Testis (tissue), 2 donors: Measurements from ENCODE around the gene SH2D3C.

Experiments
- POLR2A ChIP-seq: fragments of 450-650 bp; IDR thresholded peaks from one replicate; pipeline ENCODE4 v1.6.1; 2017; ENCODE audit warnings: antibody characterized with exemption, mild to moderate bottlenecking, moderate library complexity
- TF ChIP-seq, protein P1 (sequence below), 3 experiments: fragments of 450-650 bp in 2 of 3; fragments of 200-600 bp in 1 of 3; sonication (generic) in 1 of 3; IDR thresholded peaks; one replicate each; pipeline ENCODE4 v1.5.1; 2016 to 2019; ENCODE audit warnings: antibody characterized with exemption in 3 of 3, mild to moderate bottlenecking in 2 of 3, moderate library complexity in 1 of 3

DNA sequence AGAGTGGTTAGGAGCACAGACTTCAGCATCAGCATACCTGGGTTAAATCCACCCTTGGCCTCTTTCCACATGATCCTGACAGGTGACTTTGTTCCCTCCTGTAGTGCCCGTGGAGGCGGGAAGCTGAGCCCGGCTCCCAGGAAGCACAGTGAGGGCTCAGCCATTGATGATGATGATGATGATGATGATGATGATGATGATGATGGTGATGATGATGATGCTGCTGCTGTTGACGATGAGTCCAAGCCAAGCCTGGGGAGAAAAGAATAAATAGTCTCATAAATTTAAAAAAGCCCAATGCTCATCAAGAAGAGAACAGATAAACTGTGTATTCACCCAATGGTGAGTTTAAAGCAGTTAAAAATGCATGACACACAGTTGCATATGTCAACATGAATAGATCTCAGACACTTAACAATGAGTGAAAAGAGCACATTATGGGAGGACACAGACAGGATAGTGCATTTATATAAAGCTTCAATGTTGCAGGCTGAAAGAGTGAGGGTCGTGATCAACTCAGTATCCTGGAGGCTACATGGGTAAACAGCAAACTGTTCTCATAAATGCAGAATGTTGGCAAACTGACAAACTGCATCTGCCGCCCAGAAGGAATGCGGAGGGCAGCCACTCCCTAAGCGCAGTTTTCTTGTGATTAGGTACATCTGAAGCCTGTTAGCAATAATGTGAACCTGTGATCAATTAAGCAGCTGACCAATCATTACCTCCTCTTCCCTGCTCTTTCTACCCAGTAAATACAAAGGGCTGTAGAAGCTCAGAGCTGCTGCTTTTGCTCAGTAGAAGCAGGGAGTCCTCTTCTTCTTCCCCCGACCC is 83.4 kb downstream of the SH2D3C start:
- TF ChIP-seq, protein P1, sequence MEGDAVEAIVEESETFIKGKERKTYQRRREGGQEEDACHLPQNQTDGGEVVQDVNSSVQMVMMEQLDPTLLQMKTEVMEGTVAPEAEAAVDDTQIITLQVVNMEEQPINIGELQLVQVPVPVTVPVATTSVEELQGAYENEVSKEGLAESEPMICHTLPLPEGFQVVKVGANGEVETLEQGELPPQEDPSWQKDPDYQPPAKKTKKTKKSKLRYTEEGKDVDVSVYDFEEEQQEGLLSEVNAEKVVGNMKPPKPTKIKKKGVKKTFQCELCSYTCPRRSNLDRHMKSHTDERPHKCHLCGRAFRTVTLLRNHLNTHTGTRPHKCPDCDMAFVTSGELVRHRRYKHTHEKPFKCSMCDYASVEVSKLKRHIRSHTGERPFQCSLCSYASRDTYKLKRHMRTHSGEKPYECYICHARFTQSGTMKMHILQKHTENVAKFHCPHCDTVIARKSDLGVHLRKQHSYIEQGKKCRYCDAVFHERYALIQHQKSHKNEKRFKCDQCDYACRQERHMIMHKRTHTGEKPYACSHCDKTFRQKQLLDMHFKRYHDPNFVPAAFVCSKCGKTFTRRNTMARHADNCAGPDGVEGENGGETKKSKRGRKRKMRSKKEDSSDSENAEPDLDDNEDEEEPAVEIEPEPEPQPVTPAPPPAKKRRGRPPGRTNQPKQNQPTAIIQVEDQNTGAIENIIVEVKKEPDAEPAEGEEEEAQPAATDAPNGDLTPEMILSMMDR (IDR thresholded peaks at IDR 0.05) = no peak
- TF ChIP-seq POLR2A = no peak
